HG02943 (cell line): ENCODE results near the gene SST.

Source experiments
- ATAC-seq: cut with Tn5 transposase; IDR thresholded peaks from one replicate; pipeline ENCODE4 v1.9.1; 2021; ENCODE audit warnings: mild to moderate bottlenecking, low read depth, moderate library complexity; ENCODE audit not compliant: unreplicated experiment

SST gene

DNA sequence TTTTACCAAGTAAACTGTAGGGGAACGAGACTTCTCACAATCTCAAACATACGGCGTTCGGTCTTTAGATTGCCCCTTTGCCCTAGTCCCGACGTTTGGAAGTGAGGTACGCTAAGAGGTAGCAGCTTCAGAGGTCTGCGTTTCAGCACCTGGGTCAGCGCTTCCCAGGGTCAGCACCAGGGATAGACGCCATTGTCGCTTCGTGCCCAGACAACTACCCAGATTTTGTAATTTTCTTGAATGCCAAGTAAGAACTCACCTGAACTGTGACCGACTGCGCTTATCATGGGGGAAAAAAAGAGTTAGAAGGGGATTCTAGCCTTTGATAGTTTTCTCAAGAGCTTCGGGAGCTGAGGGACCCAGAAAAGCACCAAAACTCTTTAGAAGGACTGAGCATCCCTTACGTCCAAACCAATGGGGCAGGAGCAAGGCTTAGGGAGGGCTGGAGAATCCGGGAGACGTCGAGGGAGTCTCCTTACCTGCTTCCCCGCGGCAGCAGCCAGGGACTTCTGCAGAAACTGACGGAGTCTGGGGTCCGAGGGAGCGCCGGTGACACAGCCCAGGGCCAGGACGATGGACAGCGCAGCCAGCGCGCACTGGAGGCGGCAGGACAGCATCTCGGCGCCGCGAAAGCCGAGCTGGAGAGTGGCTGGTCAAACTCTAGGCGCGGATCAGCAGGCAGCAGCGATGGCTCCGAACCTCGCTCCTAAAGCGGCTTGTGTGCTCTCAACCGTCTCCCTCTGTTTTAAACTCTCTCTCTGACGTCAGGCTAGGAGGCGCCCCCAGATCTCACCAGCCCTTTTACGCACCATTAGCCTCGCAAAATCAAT is at the start of gene SST:
SST (minus strand) TSS at position 720 of the 830 bp plus-strand sequence; CDS start at position 617, 103 bp downstream.
- ATAC-seq = no peak

GRCh38 chr3:187719628-187720336 is 49.6 kb upstream of the SST start:
- ATAC-seq = no peak

DNA sequence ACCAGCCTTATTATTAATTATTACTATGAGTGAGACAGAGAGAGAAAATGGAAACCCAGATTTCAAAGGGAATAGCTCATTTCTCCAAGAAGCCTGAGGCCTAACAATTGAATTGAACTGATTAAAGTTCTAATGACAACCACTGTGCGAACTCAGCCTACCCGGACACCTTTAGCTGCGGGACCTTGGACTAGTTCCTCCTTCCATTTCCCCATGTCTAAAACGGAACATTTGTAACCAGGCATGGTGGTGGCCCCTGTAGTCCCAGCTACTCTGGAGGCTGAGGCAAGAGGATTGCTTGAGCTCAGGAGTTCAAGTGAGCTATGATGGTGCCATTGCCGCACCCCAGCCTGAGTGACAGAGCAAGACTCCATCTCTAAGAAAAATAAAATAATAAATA is 48.6 kb upstream of the SST start:
- no peak for ATAC-seq

DNA sequence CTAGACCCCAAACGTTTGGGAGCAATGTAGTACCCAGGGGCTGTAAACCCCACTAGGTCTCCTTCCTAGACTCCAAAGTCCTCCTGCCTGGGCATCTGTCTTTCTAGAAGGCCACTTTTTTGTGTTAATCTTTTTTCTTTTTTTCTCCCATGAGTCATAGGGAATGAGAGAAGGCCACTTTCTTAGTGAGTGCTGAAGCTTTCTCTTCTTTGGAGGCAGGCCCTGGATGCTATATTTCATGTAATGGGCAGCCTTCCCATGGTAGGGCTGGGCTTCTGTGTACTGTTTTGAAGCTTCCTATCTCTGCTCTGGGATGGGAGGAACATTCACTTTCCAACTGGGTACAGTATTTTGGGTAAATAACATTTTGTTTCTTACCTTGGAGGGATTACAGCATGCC is 47.4 kb upstream of the SST start:
- ATAC-seq = no peak

DNA sequence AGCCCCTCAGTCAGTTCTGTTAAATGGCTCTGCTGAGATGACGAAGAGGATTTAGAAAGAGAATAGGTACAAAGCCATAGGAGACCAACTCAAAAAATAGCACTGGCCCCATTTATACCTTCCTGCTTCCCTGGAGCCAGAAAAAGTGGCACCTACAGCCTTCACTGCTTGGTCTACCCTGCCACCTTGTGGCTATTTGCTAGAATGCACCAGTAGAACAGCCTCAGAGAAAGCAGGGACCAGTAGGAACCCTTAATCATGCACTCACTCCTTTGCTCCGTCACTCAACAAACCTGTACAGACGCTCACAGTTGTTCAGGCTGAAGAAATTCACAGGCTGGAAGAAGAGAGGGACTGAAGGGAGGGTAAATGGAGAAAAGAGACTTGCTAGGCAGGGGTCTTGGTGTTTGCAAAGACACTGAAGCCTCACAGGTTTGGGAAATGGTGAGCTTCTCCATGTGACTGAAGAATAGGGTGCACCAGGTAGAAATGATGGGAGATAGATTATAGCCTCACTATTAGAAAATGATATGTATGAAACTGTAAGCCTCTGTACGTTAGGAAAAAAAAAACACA is 44.3 kb upstream of the SST start:
- ATAC-seq = peak; percentile 70

DNA sequence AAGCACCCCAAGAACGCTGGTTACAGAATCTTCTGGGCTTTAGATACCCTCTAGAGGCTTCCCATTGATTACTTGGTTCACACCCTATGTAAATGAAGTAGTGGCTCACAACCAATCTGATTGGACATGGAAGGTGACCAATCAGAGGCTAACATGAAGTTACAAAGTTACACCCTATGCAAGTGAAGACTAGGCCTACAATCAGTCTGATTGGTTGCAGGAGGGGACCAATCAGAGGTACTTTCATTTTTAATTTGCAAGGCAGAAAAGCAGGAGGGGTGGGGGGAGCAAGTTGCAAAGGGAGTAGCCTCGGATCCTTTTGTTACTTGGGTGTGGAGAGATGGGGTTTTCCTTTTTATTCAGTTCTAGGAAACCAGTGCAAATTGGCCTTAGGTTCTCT is 43.3 kb upstream of the SST start:
- no peak for ATAC-seq

DNA sequence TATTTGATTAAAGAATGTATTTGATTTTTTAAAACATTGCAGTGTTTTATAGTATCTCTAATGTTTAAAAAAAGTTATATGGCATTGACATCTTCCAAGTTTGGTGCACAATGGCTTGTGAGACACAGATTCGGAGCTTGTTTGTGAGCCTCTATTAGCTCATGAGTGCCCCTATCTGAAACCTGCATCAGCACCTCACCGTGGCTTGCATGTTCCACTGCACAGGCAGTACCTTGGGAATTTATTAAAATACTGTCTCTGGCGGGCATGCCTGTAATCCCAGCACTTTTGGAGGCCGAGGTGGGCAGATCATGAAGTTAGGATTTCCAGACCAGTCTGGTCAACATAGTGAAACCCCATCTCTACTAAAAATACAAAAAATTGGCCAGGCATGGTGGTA is 39.0 kb upstream of the SST start:
- ATAC-seq = no peak

DNA sequence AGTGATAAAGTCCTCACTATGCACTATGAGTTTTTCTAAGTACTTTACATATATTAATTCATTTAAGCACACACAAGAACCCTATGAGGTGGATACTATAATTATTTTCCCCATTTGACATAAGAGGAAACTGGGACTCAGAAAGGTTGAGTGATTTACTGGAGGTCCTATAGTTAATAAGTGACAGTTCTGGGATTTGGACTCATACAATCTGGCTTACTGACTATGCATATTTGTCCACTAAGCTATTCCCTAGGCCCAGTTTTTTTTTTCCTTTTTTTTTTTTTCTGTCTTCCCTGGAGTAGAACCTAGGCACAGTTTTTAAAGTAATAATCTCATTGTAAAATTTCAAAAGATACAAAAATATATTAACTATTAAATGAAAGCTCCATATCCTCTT is 38.5 kb upstream of the SST start:
- no peak for ATAC-seq

DNA sequence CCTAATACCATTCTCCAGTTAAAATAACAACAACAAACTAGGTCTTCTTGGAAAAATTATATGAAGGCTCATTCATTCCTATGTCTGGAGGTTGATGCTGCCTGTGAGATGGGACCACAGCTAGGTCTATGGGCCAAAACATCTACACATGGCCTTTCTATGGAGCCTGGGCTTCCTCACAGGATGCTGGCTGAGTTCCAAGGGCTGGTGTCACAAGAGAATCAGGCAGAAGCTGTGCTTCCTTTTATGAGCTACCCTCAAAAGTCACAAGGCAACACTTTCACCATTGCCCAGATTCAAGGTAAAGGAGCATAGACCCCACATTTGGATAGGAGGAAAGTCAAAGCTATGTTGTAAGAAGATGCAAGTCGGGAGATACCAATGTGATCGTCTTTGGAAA is 36.8 kb upstream of the SST start:
- no peak for ATAC-seq

GRCh38 chr3:187705164-187705563 is 35.0 kb upstream of the SST start:
- ATAC-seq = no peak

GRCh38 chr3:187702507-187703033 is 32.4 kb upstream of the SST start, which contains the start of gene RTP2:
Gene RTP2 (minus strand): TSS chr3:187702557. CDS start chr3:187702128, 429 bp downstream.
- no peak for ATAC-seq

- no peak for ATAC-seq
Observed at GRCh38 chr3:187700249-187700648, 30.1 kb upstream of the SST start.

- ATAC-seq = no peak
Observed at GRCh38 chr3:187698499-187699399, 28.6 kb upstream of the SST start.

DNA sequence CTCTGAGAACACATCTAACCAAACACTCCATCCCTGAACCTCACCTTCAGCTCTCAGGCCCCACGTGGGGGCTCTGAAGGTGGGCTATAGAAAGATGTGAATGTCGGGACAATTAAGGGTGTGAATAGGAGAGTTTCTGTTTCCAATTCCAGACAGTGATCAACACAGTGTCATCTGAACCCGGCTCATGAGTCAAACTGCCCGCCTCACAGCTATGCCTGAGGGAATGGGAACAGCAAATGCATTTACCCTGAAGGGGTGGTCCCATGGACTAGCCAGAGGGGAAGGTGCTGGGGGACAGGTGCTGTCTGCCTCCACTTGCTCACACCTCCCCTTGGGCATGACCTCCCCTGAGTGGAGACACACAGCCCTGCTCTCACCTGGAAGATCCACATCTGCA is 25.8 kb upstream of the SST start:
- ATAC-seq = no peak

- ATAC-seq = no peak
Observed at GRCh38 chr3:187695449-187695848, 25.3 kb upstream of the SST start.

DNA sequence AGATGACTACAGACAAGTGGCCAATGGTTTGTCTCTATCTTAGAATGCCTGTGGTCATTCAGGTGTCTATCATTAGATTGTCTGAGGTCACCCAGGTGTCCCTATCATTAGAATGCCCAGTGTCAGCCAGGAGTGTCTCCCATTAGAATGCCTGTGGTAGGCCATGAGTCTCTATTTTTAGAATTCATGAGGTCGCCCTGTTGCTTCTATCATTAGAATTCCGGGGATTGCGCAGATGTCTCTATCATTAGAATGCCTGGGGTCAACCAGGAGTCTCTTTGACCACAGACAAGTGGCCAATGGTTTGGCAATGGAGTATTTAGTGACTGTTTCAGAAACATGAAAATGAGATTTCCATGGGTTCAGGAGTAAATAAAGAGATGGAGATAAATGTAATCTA is 24.6 kb upstream of the SST start:
- no peak for ATAC-seq

DNA sequence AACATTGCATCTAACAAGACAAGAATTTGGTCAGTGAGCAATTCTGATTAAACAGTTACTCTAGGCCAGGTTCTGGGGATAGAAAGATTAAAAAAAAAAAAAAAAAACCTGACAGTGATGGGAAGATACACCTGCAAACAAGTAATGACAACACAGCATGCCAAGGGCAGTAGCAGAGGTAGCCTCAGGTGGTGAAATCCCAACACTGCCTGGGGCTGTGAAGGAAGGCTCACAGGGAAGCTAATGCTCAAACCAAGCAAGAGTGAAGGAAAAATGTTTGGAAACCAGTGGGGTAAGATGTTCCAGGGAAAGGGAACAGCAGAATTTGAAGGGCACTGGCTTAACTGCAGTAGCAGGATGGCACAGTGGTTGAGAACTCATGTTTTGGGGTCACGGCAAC is 23.2 kb upstream of the SST start:
- no peak for ATAC-seq

GRCh38 chr3:187689984-187690383 is 19.8 kb upstream of the SST start:
- ATAC-seq = no peak

DNA sequence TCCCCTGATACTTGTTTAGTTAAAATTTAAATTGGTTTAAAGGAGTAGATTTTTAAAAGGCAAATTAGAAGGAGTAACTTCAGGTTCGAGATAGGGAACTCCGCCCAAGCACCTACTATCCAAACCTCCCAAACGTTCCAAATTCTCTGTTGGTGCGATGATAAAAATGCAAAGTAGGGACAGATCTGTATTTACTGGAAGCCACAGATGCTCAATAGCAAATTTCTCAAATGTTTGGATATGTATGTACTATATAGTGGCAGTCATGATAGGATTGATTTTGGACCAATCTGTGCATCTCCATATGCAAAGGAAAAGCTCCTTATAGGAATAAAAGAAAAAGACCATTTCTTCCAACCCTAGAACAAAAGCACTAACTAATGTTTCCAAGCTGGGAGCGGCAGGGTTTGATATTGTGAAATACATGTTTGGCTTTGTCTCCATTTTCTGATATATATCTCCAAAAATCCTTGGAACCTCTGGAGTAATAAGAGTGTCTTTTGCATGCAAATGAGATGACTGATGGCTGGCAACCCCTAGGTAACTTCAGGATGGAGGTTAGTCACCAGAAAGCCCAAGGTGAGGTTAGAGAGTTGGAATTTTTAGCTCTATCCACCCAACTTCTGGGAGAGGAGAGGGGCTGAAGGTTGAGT is 16.6 kb upstream of the SST start:
- ATAC-seq = no peak

- no peak for ATAC-seq
Observed at GRCh38 chr3:187685948-187686347, 15.8 kb upstream of the SST start.
